ENCODE measurements around the gene ATXN1.

- TF ChIP-seq CTCF (IDR thresholded peaks at IDR 0.05) (no peak), NFIC (IDR thresholded peaks at IDR 0.05; ENCODE audit: borderline replicate concordance) (no peak), USF2 (IDR thresholded peaks at IDR 0.05; ENCODE audit: borderline replicate concordance, low read depth, low read length) (no peak), RCOR1 (IDR thresholded peaks at IDR 0.05; ENCODE audit: low read length) (no peak), FOXM1 (IDR thresholded peaks at IDR 0.05; ENCODE audit: low read depth) (no peak), MAX (IDR thresholded peaks at IDR 0.05; ENCODE audit: low read depth) (no peak), JUND (IDR thresholded peaks at IDR 0.05) (no peak), CHD2 (IDR thresholded peaks at IDR 0.05; ENCODE audit: low read length, partially characterized antibody) (no peak), EZH2phosphoT487 (IDR thresholded peaks at IDR 0.05; ENCODE audit: borderline replicate concordance, low read depth) (no peak), TCF12 (IDR thresholded peaks at IDR 0.05) (no peak), ZBTB33 (IDR thresholded peaks at IDR 0.05; ENCODE audit: borderline replicate concordance, low read depth) (no peak), TAF1 (IDR thresholded peaks at IDR 0.05; ENCODE audit: borderline replicate concordance, low read depth, low read length) (no peak), SMC3 (IDR thresholded peaks at IDR 0.05; ENCODE audit: low read depth, low read length) (no peak), PBX3 (IDR thresholded peaks at IDR 0.05) (no peak)
Measured at GRCh38 chr6:16508959-16509358, 252.3 kb downstream of the ATXN1 start.

Measured in SK-N-SH (cell line).